Measurements from ENCODE around the gene ADGRL1. TPM values are rescaled to one million over a fixed set of nuclear protein-coding genes. Genes with fewer than 3 reads are reported as not detected.
"Not testable (repeated sequence)": the region's sequence is repeated elsewhere in the genome, so short reads cannot be mapped to it uniquely, and the experiment has no call there.

Gene ADGRL1
- total RNA-seq (10 to 100 TPM; 24.8 to 28.0 TPM), polyA plus RNA-seq (under 1 TPM; 0.29 to 0.96 (median 0.51) TPM), total RNA-seq (25.8 to 46.2 (median 34.3) reads per million in 6 experiments)

DNA sequence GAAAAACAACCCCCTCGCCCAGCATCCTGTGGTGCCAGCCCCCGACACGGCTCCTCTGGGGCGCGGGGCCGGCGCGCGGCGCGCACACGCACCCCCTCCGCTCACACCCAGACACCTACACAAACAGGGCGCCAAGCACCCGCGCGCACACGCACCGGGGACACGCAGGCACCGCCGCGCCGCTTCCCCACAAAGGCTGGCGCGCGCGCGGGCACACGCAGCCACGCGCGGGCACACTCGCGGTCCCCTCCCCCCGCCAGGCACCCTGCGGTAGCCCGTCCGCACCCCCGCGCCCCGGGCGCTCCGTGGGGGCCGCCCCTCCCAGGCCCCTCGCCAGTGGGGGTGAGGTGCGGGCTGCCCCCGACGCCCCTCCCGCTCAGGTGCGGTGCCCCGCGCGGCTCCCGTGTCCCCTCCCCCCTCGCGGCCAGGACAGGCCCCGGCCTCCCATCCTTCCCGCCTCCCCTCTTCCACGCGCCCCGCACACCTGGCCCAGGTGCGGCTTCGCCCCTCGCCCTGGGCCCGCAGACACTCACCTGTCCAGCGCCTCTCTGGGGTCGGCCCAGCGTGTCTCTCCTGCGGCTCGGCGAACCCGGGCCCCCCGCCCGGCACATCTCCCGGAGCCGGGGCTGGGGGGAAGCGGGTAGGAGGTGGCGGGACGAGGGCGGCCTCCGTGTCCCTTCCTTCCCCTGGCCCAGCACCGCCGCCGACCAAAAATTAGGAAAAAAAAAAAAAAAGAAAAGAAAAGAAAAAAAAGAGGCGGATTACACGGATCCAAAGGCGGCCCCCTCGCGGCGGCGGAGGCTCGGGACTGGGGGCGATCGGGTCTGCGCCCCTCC, at the start of gene ADGRL1:
Gene ADGRL1, minus strand, starts transcription at position 718 of the 836 bp plus-strand sequence. CDS start 22,567 bp downstream, outside the sequence.
- H3K27me3 Mint-ChIP-seq, H3K36me3 Mint-ChIP-seq, H3K9me3 Mint-ChIP-seq: not testable (repeated sequence)
- DNase-seq (peak in 6 of 10 donors; percentile 23 to 41 (median 33)), ATAC-seq (peak; percentile 6 to 15)
- peaks cover 24 to 65% (median 52%) of the 10 kb centered on the region in 4 donors for H3K4me1 Mint-ChIP-seq
- peak within 1 kb of the TSS; percentile 90 to 97 (median 94) for H3K4me3 Mint-ChIP-seq
- H3K27ac Mint-ChIP-seq, result peak within 1 kb of the TSS; percentile 81 to 97 (median 94)
- POLR2A ChIA-PET, result interaction anchor here (0.6 to 1.1 kb wide), 3 partner anchors 22 to 69 kb away, joined by 3 to 5 read pairs (median 3); no protein-coding TSS in a partner anchor

DNA sequence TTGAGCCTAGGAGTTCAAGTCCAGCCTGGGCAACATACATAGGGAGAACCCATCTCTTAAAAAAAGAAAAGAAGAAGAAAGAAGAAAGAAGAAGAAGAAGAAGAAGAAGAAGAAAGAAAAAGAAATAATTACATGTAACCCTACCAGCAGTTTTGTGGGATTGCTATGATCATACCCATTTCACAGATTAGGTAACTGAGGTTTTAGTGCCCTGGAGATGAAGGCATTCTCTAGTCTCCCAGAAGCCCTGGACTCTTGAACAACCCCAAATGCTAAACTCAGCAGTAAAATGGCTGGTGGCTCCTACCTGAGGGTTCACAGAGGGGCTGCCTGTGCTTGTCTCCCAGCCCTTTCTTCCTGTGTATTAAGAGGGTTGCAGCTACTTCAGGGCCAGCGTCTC, 49.3 kb upstream of the ADGRL1 start:
- H3K27me3 Mint-ChIP-seq, H3K36me3 Mint-ChIP-seq, H3K9me3 Mint-ChIP-seq, DNase-seq, H3K4me3 Mint-ChIP-seq, ATAC-seq: not testable (repeated sequence)
- POLR2A ChIA-PET, result interaction anchor here (0.5 kb wide), 1 partner anchor 259 kb away, joined by 3 read pairs; no protein-coding TSS in a partner anchor
- Mint-ChIP-seq H3K27ac (peak overlapping the region in 1 of 10 donors; percentile 61), H3K4me1 (peaks cover 3 to 11% (median 7%) of the 10 kb centered on the region in 4 donors)

DNA sequence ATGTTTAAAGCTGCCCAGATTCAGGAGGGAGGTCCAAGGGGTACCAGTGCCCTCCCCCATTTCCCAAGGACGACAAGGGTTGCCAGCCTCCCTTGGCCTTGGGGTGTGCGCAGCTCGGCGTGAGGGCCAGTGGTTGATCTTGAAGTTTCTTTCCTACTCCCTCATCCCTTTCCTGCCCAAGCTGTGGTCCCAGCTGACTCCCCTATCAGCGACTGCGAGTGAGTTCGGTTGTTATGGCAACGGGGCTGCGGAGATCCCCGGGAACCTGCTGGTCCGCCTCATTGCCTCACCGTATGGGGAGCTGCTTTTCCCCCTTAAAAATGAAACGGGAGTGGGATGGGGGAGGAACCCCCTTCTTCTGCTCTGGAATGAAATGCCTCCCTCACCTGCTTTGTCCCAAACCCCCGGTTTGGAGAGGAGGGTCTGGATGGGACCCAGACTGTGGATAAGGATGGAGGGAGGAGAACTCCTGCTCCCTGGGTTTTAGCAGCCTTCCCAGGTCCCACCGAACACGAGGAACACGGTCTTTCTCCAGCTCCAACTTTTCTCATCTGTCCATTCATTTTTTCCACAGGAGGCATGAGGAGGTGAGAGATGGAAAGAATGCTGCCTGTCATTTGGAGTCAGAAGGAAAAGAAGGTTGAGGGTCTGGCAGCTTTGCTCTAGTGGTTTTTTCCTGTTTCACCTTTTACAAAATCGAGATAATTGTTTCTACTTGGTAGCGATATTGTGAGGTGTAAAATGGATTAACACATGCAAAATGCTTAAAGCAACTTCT, 48.0 kb upstream of the ADGRL1 start:
- H3K36me3 Mint-ChIP-seq, H3K9me3 Mint-ChIP-seq, DNase-seq, ATAC-seq, H3K27me3 Mint-ChIP-seq, POLR2A ChIA-PET: not testable (repeated sequence)
- H3K4me3 Mint-ChIP-seq, result peak overlapping the region in 1 of 10 donors; percentile 22
- peak overlapping the region in 1 of 10 donors; percentile 75 for H3K27ac Mint-ChIP-seq
- H3K4me1 Mint-ChIP-seq, result peaks cover 3 to 19% (median 14%) of the 10 kb centered on the region in 4 donors

DNA sequence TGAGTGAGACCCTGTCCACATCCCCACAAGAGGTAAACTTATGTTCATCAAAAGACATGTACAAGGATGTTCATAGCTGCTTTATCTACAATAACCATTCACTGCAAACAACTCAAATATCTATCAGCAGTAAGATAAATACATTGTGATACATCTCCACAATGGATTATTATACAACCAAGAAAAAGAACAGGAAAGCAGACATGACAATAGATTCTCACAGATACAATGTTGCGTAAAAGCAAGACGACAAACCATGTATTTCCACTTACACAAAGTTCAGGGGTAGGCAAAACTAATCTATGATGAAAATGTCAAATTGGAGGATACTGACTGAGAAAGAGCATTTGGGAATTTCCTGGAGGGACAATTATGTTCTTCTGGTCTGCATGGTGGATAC, 46.2 kb upstream of the ADGRL1 start:
- H3K27ac Mint-ChIP-seq, H3K4me3 Mint-ChIP-seq, H3K36me3 Mint-ChIP-seq, H3K27me3 Mint-ChIP-seq, H3K9me3 Mint-ChIP-seq, ATAC-seq, DNase-seq: not testable (repeated sequence)
- POLR2A ChIA-PET, result interaction anchor here (0.7 kb wide), 1 partner anchor 299 kb away, joined by 3 read pairs; no protein-coding TSS in a partner anchor
- peaks cover 3 to 20% (median 20%) of the 10 kb centered on the region in 4 donors for H3K4me1 Mint-ChIP-seq

DNA sequence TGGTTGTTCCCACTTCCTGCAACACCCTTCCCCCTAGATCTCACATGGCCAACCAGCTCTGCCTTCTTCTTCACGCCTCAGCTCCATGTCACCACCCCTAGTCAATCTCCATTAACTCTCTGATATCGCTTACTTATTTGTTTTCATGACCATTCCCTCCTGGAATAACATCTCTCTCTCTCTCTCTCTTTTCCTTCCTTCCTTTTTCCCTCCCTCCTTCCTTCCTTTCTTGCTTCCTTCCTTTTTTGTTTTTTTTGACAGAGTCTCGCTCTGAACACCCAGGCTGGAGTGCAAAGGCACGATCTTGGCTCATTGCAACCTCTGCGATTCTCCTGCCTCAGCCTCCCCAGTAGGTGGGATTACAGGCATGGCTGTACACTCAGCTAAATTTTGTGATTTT, 44.9 kb upstream of the ADGRL1 start:
- no peak for ATAC-seq
- Mint-ChIP-seq H3K4me3 (peak overlapping the region in 9 of 10 donors; percentile 16 to 77 (median 71)), H3K27ac (peak overlapping the region in 6 of 10 donors; percentile 69 to 92 (median 78)), H3K36me3 (no peaks in the 10 kb centered on the region), H3K9me3 (no peaks in the 10 kb centered on the region), H3K27me3 (peaks cover 0 to 6% (median 0%) of the 10 kb centered on the region in 5 donors), H3K4me1 (peaks cover 3 to 22% (median 20%) of the 10 kb centered on the region in 4 donors)
- POLR2A ChIA-PET, result interaction anchor here (0.5 kb wide), 1 partner anchor 69 kb away, joined by 3 read pairs; no protein-coding TSS in a partner anchor
- no peak for DNase-seq

DNA sequence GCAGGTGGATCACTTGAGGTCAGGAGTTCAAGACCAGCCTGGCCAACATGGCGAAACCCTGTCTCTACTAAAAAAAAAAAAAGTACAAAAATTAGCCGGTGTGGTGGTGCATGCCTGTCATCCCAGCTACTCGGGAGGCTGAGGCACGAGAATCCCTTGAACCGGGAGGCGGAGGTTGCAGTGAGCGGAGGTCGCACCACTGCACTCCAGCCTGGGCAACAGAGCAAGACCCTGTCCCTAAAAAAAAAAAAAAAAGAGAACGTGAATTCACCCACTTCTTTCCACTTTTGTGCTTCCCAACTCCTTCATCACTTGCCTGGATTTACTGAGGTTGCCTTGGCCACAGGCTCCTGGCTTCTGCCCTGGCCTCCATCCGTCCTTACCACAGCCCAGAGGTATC, 44.3 kb upstream of the ADGRL1 start:
- not testable (repeated sequence) for H3K9me3 Mint-ChIP-seq, DNase-seq, H3K27me3 Mint-ChIP-seq, ATAC-seq, H3K36me3 Mint-ChIP-seq
- POLR2A ChIA-PET, result interaction anchor here (0.5 to 0.7 kb wide), 2 partner anchors 13 to 70 kb away, joined by 3 to 4 read pairs; no protein-coding TSS in a partner anchor
- peak overlapping the region; percentile 16 to 77 (median 67) for H3K4me3 Mint-ChIP-seq
- peaks cover 3 to 22% (median 20%) of the 10 kb centered on the region in 4 donors for H3K4me1 Mint-ChIP-seq
- H3K27ac Mint-ChIP-seq, result peak overlapping the region in 9 of 10 donors; percentile 52 to 92 (median 78)

DNA sequence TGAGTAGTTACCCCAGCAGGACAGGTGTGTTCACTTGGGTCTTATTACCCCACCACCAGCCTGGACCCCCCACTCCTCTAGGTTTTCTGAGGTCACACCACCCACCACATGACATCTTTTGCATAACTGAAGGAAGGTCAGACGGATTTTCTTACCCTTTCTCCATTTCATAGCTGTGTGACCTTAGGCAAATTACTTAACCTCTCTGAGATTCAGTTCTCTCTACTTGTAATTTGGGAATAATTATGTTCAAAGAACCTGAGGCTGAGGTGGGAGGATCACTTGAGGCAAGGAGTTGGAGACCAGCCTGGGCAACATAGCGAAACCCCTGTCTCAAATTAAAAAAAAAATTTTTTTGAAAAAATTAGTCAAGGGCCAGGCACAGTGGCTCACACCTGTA, 43.9 kb upstream of the ADGRL1 start:
- not testable (repeated sequence) for H3K27me3 Mint-ChIP-seq, ATAC-seq, H3K9me3 Mint-ChIP-seq, DNase-seq, H3K36me3 Mint-ChIP-seq
- peak overlapping the region in 8 of 10 donors; percentile 9 to 89 (median 69) for H3K27ac Mint-ChIP-seq
- peaks cover 3 to 22% (median 20%) of the 10 kb centered on the region in 4 donors for H3K4me1 Mint-ChIP-seq
- POLR2A ChIA-PET, result interaction anchor here (0.7 kb wide), 1 partner anchor 13 kb away, joined by 4 read pairs; no protein-coding TSS in a partner anchor
- peak overlapping the region; percentile 63 to 85 (median 75) for H3K4me3 Mint-ChIP-seq

DNA sequence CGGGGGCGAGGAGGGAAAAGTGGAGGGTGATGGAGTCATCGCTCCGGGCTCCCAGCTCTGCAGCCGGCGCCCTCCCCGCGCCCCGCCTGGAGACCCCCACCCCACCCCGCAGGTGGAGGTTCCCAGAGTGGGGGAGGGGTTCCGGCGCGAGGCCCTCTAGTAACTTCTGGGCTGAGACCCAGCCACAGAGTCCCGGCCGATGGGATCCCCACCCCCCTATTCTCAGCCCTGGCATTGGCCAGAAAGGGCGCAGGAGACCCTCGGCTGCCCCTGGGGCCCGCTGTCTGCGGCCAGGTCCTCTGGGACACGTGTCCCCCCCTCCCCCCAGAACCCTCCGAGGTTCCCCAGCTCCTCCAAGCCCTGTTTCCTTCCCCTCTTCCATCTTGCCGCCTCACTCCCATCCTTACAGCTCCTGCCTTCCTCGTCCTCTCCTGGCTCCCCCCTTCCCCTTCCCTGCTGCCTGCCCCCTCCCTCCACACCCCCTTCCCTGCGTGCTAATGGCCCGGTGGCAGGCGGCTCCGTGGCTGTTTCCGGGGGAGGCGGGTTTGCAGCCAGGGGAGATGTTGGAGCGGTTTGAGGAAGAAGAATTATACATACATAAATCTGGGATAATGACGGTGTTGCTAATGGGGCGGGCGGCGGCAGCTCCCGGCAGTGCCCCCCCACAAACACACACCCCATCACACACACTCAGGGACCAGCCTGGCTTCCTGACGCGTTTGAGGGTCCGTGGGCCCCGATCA, 43.2 kb upstream of the ADGRL1 start:
- Mint-ChIP-seq H3K4me3 (peak overlapping the region; percentile 64 to 85 (median 76)), H3K27ac (peak overlapping the region in 9 of 10 donors; percentile 58 to 90 (median 74)), H3K4me1 (peaks cover 3 to 22% (median 20%) of the 10 kb centered on the region in 4 donors)
- ATAC-seq (peak; percentile 29 to 44), DNase-seq (peak in 5 of 10 donors; percentile 3 to 22 (median 18))
- not testable (repeated sequence) for H3K27me3 Mint-ChIP-seq, H3K36me3 Mint-ChIP-seq, H3K9me3 Mint-ChIP-seq
- POLR2A ChIA-PET, result interaction anchor here (0.6 to 1.0 kb wide), 2 partner anchors 99 to 265 kb away, joined by 3 read pairs; no protein-coding TSS in a partner anchor

DNA sequence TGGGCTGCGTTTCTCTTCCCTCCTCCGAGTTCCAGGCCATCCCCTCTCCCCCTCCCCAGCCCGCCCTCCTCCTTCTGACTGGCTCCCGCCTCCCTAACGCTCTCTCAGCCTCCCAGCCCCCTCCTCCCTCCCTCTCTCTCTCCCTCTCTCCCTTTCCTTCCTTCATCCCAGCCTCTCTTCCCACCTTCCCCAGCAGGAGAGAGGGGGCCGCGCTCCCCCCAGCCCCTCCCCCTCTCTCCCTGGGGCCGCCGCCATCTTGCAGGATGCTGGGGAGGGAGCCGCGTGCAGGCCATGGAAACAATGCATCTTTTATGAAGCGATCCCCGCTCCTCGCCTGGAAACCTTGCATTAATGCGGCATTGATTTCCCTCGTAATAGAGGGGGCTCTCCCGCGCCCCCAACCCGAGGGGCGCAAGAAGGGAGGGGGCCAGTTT, 42.6 kb upstream of the ADGRL1 start:
- POLR2A ChIA-PET, result interaction anchor here (1.0 kb wide), 1 partner anchor 98 kb away, joined by 3 read pairs; no protein-coding TSS in a partner anchor

DNA sequence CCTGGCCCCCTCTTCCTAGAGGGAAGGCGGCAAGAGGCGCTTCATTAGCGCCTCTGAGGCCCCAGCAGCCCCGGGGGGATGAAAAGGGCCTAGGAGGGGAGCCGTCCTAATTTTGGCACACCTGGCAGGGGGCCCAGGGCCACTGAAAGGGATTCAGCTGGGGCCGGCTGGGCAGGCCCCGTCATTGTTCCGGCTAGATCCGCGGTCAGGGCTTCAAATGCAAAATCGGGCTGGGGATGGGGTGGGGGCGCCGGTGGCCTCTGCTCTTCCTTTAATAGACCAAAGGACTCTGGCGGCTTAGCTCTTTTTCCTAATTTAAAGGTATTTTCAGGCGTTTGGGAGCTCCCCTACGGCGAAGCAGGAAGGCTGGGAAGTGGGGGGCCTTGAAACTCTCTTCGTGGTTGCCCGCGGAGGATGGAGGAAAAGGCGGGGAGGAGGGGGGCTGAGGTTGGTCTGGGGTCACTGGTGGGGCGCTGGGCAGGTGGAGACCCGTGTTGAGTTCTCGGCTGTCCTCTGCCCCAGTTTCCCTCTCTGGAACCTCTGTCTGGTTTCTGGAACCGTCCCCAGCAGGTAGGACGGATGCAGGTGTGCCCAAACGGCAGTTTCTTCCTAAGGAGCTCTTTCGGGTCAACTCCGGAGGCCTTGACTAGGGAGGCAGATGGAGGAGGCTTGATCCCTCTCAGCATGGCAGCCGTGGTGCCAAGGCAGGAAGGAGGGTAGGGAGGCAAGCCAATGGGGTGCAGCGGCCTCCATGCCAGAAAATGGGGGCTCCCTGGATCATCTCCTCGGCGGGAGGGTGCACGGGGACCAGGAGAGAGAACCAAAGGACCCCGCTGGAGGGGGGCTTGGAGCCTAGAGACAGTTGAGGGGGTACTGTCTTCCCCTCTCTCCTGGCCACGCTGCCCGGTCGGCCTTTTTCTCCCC, 41.8 kb upstream of the ADGRL1 start:
- H3K9me3 Mint-ChIP-seq, H3K27me3 Mint-ChIP-seq, H3K36me3 Mint-ChIP-seq, POLR2A ChIA-PET: not testable (repeated sequence)
- H3K4me3 Mint-ChIP-seq, result peak overlapping the region; percentile 66 to 88 (median 77)
- H3K27ac Mint-ChIP-seq, result peak overlapping the region; percentile 16 to 90 (median 82)
- peak; percentile 38 to 52 for ATAC-seq
- peak in 4 of 10 donors; percentile 2 to 16 (median 6) for DNase-seq
- H3K4me1 Mint-ChIP-seq, result peaks cover 3 to 22% (median 19%) of the 10 kb centered on the region in 4 donors

More for the DNA sequence above, 42.6 kb upstream of the ADGRL1 start:
- Mint-ChIP-seq H3K4me1 (peaks cover 3 to 22% (median 19%) of the 10 kb centered on the region in 4 donors), H3K27me3 (peaks cover 0 to 6% (median 0%) of the 10 kb centered on the region in 5 donors), H3K9me3 (no peaks in the 10 kb centered on the region), H3K36me3 (no peaks in the 10 kb centered on the region), H3K4me3 (peak overlapping the region; percentile 52 to 76 (median 67)), H3K27ac (peak overlapping the region in 8 of 10 donors; percentile 3 to 83 (median 64))
- ATAC-seq (peak; percentile 67 to 68), DNase-seq (peak in 9 of 10 donors; percentile 11 to 64 (median 24))

DNA sequence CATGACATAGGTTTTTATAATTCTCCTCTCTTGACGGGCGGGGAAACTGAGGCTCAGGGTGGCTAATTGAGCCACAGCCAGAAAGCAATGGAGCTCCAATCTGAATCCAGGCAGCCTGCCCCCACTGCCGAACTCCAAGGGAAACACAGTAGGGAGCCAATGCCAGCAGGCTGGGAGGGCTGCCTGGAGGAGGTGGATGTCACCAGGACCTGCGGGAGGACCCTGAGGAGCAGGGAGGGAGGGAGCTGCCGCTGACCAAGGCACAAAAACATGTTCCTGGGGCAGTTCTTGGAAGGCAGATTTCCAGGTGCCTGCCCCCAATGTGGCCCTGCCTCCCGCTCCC, 41.2 kb upstream of the ADGRL1 start:
- H3K9me3 Mint-ChIP-seq, ATAC-seq, H3K36me3 Mint-ChIP-seq, DNase-seq, H3K27me3 Mint-ChIP-seq, POLR2A ChIA-PET: not testable (repeated sequence)
- H3K4me1 Mint-ChIP-seq, result peaks cover 3 to 22% (median 19%) of the 10 kb centered on the region in 4 donors
- H3K4me3 Mint-ChIP-seq, result peak overlapping the region in 9 of 10 donors; percentile 3 to 88 (median 51)
- H3K27ac Mint-ChIP-seq, result peak overlapping the region in 2 of 10 donors; percentile 57 to 79
